IMR-90 (cell line): ENCODE results near the gene ARPC1A.

Experiments used
- CTCF ChIP-seq: conservative IDR thresholded peaks from 2 replicates; pipeline ENCODE4 v1.5.1; 2012; ENCODE audit warnings: mild to moderate bottlenecking, low read depth, low read length, improper control_type of control experiment
- FOS ChIP-seq: fragments of 150-350 bp; IDR thresholded peaks from 2 replicates; pipeline ENCODE4 v1.6.1; 2016; ENCODE audit warnings: low read depth, low read length
- MAFK ChIP-seq: IDR thresholded peaks from 2 replicates; pipeline ENCODE4 v1.6.1; 2012; ENCODE audit warnings: low read depth, low read length, improper control_type of control experiment
- POLR2A ChIP-seq: IDR thresholded peaks from 2 replicates; pipeline ENCODE4 v1.6.1; 2012; ENCODE audit warnings: mild to moderate bottlenecking, low read depth, low read length
- SMC3 ChIP-seq: fragments of 150-350 bp; IDR thresholded peaks from 2 replicates; pipeline ENCODE4 v1.6.1; 2016; ENCODE audit warnings: low read depth, mild to moderate bottlenecking, antibody characterized with exemption, low read length, moderate library complexity

GRCh38 chr7:99363286-99363685 is 37.6 kb downstream of the ARPC1A start:
- TF ChIP-seq CTCF (no peak), POLR2A (no peak), FOS (no peak), SMC3 (no peak), MAFK (no peak)
